NCI-H1048 (cell line): ENCODE data around the gene OPCML.

ENCODE experiments used
- DNase-seq: peaks from one replicate; lab custom pipeline; 2025; lab: John Stamatoyannopoulos, UW

The OPCML gene

GRCh38 chr11:133503236-133503635 lies 29.1 kb downstream of the OPCML start:
- no peak for DNase-seq

GRCh38 chr11:133501643-133502539 lies 30.4 kb downstream of the OPCML start:
- no peak for DNase-seq

DNA sequence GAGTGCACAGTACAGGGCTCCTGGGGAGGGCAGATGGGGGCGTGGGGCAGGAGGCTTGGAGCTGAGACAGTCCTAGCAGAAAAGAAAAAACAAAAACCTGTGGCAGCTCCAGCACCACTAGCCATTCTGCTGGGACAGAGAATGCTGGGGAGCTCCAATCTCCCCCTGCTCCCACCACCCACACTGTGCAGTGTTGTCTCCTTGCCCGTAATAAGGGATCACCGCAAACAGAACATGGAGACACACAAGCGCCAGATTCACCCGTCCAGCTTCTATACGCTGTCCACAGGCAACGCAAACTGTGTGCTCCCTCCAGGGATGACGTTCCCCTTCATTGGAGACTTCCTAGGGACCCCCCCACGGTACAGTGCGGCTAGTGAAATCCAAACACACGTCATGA lies 31.4 kb downstream of the OPCML start:
- DNase-seq, result no peak

GRCh38 chr11:133500435-133500834 lies 31.9 kb downstream of the OPCML start:
- DNase-seq, result no peak

- DNase-seq, result no peak
Observed at GRCh38 chr11:133498969-133499368, 33.3 kb downstream of the OPCML start.

- no peak for DNase-seq
Observed at GRCh38 chr11:133497477-133498140, 34.7 kb downstream of the OPCML start.

- DNase-seq, result no peak
Observed at GRCh38 chr11:133492895-133493294, 39.4 kb downstream of the OPCML start.

DNA sequence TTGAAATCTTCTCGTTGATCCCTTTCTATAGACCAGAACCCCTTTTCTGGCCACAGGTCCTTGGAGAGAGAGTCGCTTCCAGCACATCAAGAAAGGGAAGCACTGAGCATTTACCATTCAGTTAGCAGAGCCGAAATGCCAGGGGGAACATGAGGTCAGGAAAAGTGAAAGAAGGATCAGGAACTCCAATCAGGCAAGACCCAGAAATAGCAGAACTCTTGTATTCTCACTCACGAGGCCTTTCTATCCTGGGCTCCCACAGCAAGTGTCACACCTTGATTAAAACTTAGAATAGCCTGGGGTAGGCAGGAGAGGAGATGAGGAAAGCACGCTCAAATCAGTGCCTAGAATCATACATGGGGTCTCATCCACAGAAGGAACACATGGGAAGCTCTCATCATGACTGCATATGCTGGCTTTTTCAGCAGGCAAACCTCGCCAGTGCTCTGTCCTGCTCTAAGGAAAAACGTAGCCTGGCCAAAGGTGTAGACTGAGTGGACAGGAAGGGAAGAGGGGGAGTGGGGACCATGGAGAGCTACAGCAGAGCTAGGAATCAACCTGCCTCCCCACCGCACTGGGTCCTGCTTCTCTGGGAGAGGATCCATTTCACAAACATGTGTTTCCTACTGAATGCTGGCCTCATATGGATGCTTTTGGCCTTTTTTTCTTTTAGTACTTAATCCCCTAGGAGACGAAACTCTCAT lies 40.5 kb downstream of the OPCML start:
- DNase-seq, result no peak

GRCh38 chr11:133480722-133481121 lies 51.6 kb downstream of the OPCML start:
- no peak for DNase-seq

DNA sequence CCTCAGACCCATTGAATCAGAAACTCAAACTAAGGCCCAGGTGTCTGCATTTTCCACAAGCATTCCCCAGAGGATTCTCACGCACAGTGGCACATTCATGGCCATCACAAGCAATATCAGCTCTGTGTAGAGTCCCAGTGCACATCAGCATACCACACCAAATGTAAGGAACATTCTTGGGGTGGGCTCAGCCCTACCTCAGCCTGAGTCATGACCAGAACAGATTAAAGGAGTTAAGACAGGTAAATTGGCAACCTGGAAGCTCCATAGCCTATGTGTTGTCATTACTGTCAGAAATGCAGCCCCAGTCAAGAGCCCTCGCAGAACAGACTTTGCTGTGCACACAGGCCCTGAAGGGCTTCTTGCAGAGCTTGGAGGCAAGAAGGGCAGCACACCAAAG lies 53.1 kb downstream of the OPCML start:
- no peak for DNase-seq

DNA sequence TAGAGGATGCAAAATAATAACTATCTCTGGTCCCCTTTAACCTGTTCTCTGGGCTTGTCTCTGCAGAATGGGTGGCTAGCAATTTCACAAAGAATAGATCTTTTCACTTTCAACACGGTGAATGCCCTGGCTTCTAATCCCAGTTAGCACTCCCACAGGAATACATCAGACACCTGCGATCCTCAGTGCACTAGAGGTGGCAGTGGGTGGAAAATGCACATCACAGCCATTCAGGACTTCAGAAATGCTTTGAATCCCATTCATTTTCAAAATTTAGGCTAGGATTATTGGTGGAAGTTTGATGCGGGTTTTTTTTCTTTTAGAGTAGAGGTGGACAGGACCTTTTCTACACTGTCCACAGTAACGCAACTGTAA lies 55.1 kb downstream of the OPCML start:
- no peak for DNase-seq

DNA sequence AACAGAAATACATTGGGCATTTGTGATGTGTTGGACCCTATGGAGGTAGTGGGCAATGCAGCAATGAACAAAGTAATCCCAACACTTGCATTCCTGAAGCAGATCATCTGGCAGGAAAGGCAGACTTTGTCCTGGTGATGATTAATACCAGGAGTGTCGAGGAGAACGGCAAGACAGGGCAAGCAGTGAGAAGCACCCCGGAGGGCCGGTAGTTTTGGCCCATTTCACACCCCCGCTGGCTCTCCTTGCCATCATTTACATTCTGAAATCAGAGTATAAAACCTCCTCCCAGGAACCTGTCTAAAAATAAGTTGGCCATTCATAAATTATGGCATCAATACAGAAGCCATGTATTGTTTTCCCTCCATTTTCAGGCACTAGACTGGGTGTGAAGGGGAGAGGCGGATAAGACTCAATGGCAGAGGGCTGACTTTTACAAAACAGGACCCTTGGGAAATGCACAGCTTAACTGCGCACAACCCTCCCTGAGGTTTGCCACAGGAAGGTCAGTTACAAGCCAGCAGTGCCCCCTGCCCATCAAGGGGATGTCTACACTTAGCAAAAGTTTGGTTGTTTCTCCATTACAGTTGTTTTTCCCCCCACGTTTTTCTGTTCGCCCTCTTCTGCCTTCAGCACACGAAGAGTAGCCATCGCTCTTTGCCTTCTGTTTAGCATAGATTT lies 55.6 kb downstream of the OPCML start:
- no peak for DNase-seq

GRCh38 chr11:133474461-133474860 lies 57.8 kb downstream of the OPCML start:
- no peak for DNase-seq

- DNase-seq, result no peak
Observed at GRCh38 chr11:133467686-133468085, 64.6 kb downstream of the OPCML start.

GRCh38 chr11:133443206-133443747 lies 89.0 kb downstream of the OPCML start:
- no peak for DNase-seq

GRCh38 chr11:133441964-133442660 lies 90.2 kb downstream of the OPCML start:
- no peak for DNase-seq

- DNase-seq, result no peak
Observed at GRCh38 chr11:133425992-133426391, 106.3 kb downstream of the OPCML start.

DNA sequence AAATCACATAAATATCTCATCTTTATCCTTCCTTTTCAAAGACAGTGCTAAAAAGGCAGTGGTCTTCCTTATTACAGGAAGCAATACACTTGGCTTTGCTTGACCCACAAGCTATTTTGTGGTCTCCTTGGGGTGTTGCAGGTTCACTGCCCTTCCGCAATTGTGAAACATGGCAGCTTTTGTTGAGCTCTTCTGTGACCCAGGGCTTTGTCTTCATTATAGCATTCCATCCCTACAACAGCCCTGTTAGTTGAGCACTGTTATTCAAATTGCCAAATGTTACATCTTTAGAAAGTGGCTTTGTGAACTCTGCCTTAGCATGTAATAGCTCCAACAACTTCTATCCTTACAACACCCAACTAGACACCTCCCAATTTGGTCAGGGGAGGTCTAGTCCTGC lies 107.1 kb downstream of the OPCML start:
- no peak for DNase-seq

- no peak for DNase-seq
Observed at GRCh38 chr11:133418218-133418617, 114.1 kb downstream of the OPCML start.

DNA sequence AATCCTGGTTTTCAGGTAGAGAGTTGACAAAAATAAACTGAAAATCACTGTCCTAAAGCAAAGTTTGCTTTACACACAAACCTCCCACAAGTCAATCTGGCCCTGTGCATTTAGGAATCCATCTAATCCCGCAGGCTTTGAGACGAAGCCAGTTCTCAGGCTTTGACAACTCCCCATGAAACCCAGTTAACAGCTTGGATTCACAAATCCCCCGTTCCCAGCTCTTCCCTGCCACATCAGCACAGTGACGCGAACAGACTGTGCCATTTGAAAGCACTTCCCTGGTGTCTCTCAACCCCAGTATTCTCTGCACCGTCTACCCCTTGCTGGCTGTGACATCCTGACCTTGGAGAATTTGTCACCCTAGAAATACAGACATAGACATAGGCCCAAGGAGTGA lies 117.8 kb downstream of the OPCML start:
- DNase-seq, result no peak

- no peak for DNase-seq
Observed at GRCh38 chr11:133413703-133414102, 118.6 kb downstream of the OPCML start.
